H9 (cell line): Measurements from ENCODE around the gene BCAR3. TPM values are rescaled to one million over a fixed set of nuclear protein-coding genes. Genes with fewer than 3 reads are reported as not detected.

ENCODE experiments used
- DNase-seq: peaks from one replicate; pipeline ENCODE4 v3.0.0-alpha.2; 2017
- H2AFZ ChIP-seq: one replicate; pipeline ENCODE4 v1.6.1; 2013; ENCODE audit warnings: mild to moderate bottlenecking, low read length, control low read depth, moderate library complexity
- H2AK5ac ChIP-seq: 2 replicates; pipeline ENCODE4 v1.6.1; 2013; ENCODE audit warnings: low read length, control low read depth, mixed read lengths; ENCODE audit not compliant: insufficient read length
- H2BK120ac ChIP-seq: one replicate; pipeline ENCODE4 v1.6.1; 2013; ENCODE audit warnings: low read depth, mild to moderate bottlenecking, low read length, control low read depth, inconsistent platforms; ENCODE audit not compliant: poor library complexity, severe bottlenecking
- H2BK12ac ChIP-seq: 2 replicates; pipeline ENCODE4 v1.6.1; 2013; ENCODE audit warnings: low read length, control low read depth, mixed read lengths, low read depth; ENCODE audit not compliant: insufficient read length
- H2BK15ac ChIP-seq: 2 replicates; pipeline ENCODE4 v1.6.1; 2013; ENCODE audit warnings: low read depth, low read length, control low read depth
- H2BK20ac ChIP-seq: one replicate; pipeline ENCODE4 v1.6.1; 2013; ENCODE audit warnings: low read depth, mild to moderate bottlenecking, low read length, control low read depth, inconsistent platforms; ENCODE audit not compliant: poor library complexity, severe bottlenecking
- H2BK5ac ChIP-seq: 2 replicates; pipeline ENCODE4 v1.6.1; 2013; ENCODE audit warnings: low read length, control low read depth, mixed read lengths; ENCODE audit not compliant: insufficient read length
- H3K14ac ChIP-seq: 2 replicates; pipeline ENCODE4 v1.6.1; 2013; ENCODE audit warnings: low read length, control low read depth; ENCODE audit not compliant: insufficient read depth
- H3K18ac ChIP-seq: 2 replicates; pipeline ENCODE4 v1.6.1; 2013; ENCODE audit warnings: low read depth, mild to moderate bottlenecking, mixed read lengths, low read length, control low read depth; ENCODE audit not compliant: insufficient read length
- H3K23ac ChIP-seq: 2 replicates; pipeline ENCODE4 v1.6.1; 2013; ENCODE audit warnings: low read length, control low read depth, mixed read lengths, low read depth; ENCODE audit not compliant: insufficient read length
- H3K23me2 ChIP-seq: 2 replicates; pipeline ENCODE4 v1.6.1; 2013; ENCODE audit warnings: low read depth, mild to moderate bottlenecking, mixed read lengths, low read length, control low read depth; ENCODE audit not compliant: insufficient read length, poor library complexity, severe bottlenecking
- H3K27ac ChIP-seq: 2 replicates; pipeline ENCODE4 v1.5.1; 2013; ENCODE audit warnings: low read length, control low read depth, mixed read lengths, low read depth; ENCODE audit not compliant: insufficient read length
- H3K27me3 ChIP-seq: 2 replicates; pipeline ENCODE4 v1.6.1; 2013; ENCODE audit warnings: low read length, control low read depth, inconsistent platforms; ENCODE audit not compliant: insufficient read depth
- H3K4ac ChIP-seq: 2 replicates; pipeline ENCODE4 v1.6.1; 2013; ENCODE audit warnings: low read depth, mild to moderate bottlenecking, control low read depth, inconsistent platforms, low read length, moderate library complexity
- H3K4me1 ChIP-seq: 2 replicates; pipeline ENCODE4 v1.6.1; 2013; ENCODE audit warnings: low read length, control low read depth, inconsistent platforms; ENCODE audit not compliant: insufficient read depth
- H3K4me2 ChIP-seq: 2 replicates; pipeline ENCODE4 v1.6.1; 2013; ENCODE audit warnings: low read length, control low read depth, mixed read lengths; ENCODE audit not compliant: insufficient read length, insufficient read depth
- H3K56ac ChIP-seq: 2 replicates; pipeline ENCODE4 v1.6.1; 2013; ENCODE audit warnings: low read depth, mild to moderate bottlenecking, mixed read lengths, low read length, control low read depth; ENCODE audit not compliant: insufficient read length
- H3K79me1 ChIP-seq: 2 replicates; pipeline ENCODE4 v1.6.1; 2013; ENCODE audit warnings: low read depth, mild to moderate bottlenecking, moderate library complexity, low read length, control low read depth, inconsistent platforms; ENCODE audit not compliant: insufficient read depth, poor library complexity, severe bottlenecking
- H3K79me2 ChIP-seq: 2 replicates; pipeline ENCODE4 v1.6.1; 2013; ENCODE audit warnings: low read length, control low read depth, inconsistent platforms; ENCODE audit not compliant: insufficient read depth
- H3K9ac ChIP-seq: 2 replicates; pipeline ENCODE4 v1.6.1; 2013; ENCODE audit warnings: low read length, control low read depth, mixed read lengths; ENCODE audit not compliant: insufficient read length; ENCODE audit errors: extremely low read depth
- H3K9me3 ChIP-seq: one replicate; pipeline ENCODE4 v1.6.1; 2013; ENCODE audit warnings: low read depth, low read length, inconsistent platforms; ENCODE audit not compliant: control insufficient read depth
- H3T11ph ChIP-seq: one replicate; pipeline ENCODE4 v1.6.1; 2013; ENCODE audit warnings: mild to moderate bottlenecking, low read length, control low read depth, inconsistent platforms
- H4K20me1 ChIP-seq: one replicate; pipeline ENCODE4 v1.6.1; 2013; ENCODE audit not compliant: control insufficient read depth, insufficient read length, insufficient read depth
- H4K5ac ChIP-seq: 2 replicates; pipeline ENCODE4 v1.6.1; 2013; ENCODE audit warnings: low read depth, mild to moderate bottlenecking, mixed read lengths, low read length, control low read depth; ENCODE audit not compliant: insufficient read length
- H4K8ac ChIP-seq: replicated peaks from 2 replicates; pipeline ENCODE4 v1.6.1; 2013; ENCODE audit warnings: low read length, control low read depth, mixed read lengths, low read depth; ENCODE audit not compliant: insufficient read length
- H4K91ac ChIP-seq: 2 replicates; pipeline ENCODE4 v1.6.1; 2013; ENCODE audit warnings: low read depth, mild to moderate bottlenecking, moderate library complexity, mixed read lengths, low read length, control low read depth; ENCODE audit not compliant: insufficient read length
- H3K27ac Mint-ChIP-seq, 3 experiments: 2 replicates in 2 of 3; 3 replicates in 1 of 3; pipeline ENCODE4 v1.8.0; 2020 to 2021; ENCODE audit warnings: mixed read lengths in 3 of 3, mild to moderate bottlenecking in 1 of 3, moderate library complexity in 1 of 3
- H3K27me3 Mint-ChIP-seq: 2 replicates; pipeline ENCODE4 v1.8.0; 2021; ENCODE audit warnings: low read depth, mild to moderate bottlenecking, moderate library complexity, mixed read lengths
- H3K36me3 Mint-ChIP-seq, 3 experiments: 2 replicates in 2 of 3; 3 replicates in 1 of 3; pipeline ENCODE4 v1.8.0; 2020 to 2021; ENCODE audit warnings: low read depth in 3 of 3, mixed read lengths in 3 of 3; ENCODE audit not compliant: insufficient read depth in 1 of 3
- H3K4me1 Mint-ChIP-seq, 2 experiments: 2 replicates each; pipeline ENCODE4 v1.8.0; 2020; ENCODE audit warnings: mixed read lengths in 2 of 2
- H3K4me3 Mint-ChIP-seq, 2 experiments: 2 replicates in 1 of 2; 3 replicates in 1 of 2; pipeline ENCODE4 v1.8.0; 2020 to 2021; ENCODE audit warnings: mild to moderate bottlenecking in 2 of 2, mixed read lengths in 2 of 2, moderate library complexity in 1 of 2
- H3K9me3 Mint-ChIP-seq, 2 experiments: 2 replicates in 1 of 2; 3 replicates in 1 of 2; pipeline ENCODE4 v1.8.0; 2020; ENCODE audit warnings: mild to moderate bottlenecking in 2 of 2, mixed read lengths in 2 of 2, moderate library complexity in 1 of 2
- CTCF ChIP-seq: fragments of 200-600 bp; sonication (generic); conservative IDR thresholded peaks from 3 replicates; pipeline ENCODE4 v1.8.0; 2021; ENCODE audit warnings: antibody characterized with exemption, mild to moderate bottlenecking
- WGBS: extraction: QIAGEN DNeasy Blood & Tissue Kit; methylation state at CpG from one replicate; pipeline ENCODE4 v1.1.7; 2013; ENCODE audit warnings: missing lambda C conversion rate, low lambda C conversion rate, mixed read lengths; ENCODE audit not compliant: insufficient read length; ENCODE audit errors: extremely low coverage; 5-methylcytosine and 5-hydroxymethylcytosine counted together
- total RNA-seq: library from RNA; stranded (reverse); gene quantifications from 2 replicates; pipeline ENCODE4 v1.2.1, GENCODE V29; 2021

BCAR3 gene
- total RNA-seq, 1 experiment from 2014 or later, result 4.9 TPM

- Histone ChIP-seq H2BK20ac (no peak overlapping the region), H3K14ac (no peak overlapping the region), H3K4me2 (no peak overlapping the region), H3K79me1 (no peaks in the 10 kb centered on the region), H4K20me1 (no peaks in the 10 kb centered on the region), H3T11ph (no peak overlapping the region), H3K27me3 (no peaks in the 10 kb centered on the region), H3K4ac (no peak overlapping the region), H2BK120ac (no peak overlapping the region), H2BK12ac (no peak overlapping the region), H3K4me1 (0 out of 2 replicates have a peak, but pooled peaks cover 4% of the 10 kb centered on the region), H3K56ac (no peak overlapping the region), H3K27ac (no peak overlapping the region), H3K23me2 (peaks cover 3% of the 10 kb centered on the region), H3K79me2 (no peaks in the 10 kb centered on the region), H3K23ac (no peak overlapping the region), H3K9me3 (no peaks in the 10 kb centered on the region), H3K9ac (no peak overlapping the region), H2BK15ac (no peak overlapping the region), H4K91ac (no peak overlapping the region), H2AK5ac (no peak overlapping the region), H2AFZ (no peak overlapping the region), H3K18ac (no peak overlapping the region), H4K5ac (no peak overlapping the region), H2BK5ac (no peak overlapping the region), H4K8ac (no peak overlapping the region)
- H3K36me3 Mint-ChIP-seq, result no peaks in the 10 kb centered on the region
- no peaks in the 10 kb centered on the region for H3K9me3 Mint-ChIP-seq
- no peak overlapping the region for H3K4me3 Mint-ChIP-seq
- peaks cover 29% of the 10 kb centered on the region for H3K27me3 Mint-ChIP-seq
- H3K4me1 Mint-ChIP-seq, result peaks cover 21 to 26% of the 10 kb centered on the region in 2 experiments
- no CpG with 5 or more reads among the region's 3 CpGs for WGBS
- no peak overlapping the region for H3K27ac Mint-ChIP-seq
- TF ChIP-seq CTCF, result no peak
- no peak for DNase-seq
These were observed 5.0 kb upstream of the BCAR3 start for GRCh38 chr1:93686504-93687250.
